GM19099 (cell line): ENCODE data around the gene BTBD6.

Experiments used
- POLR2A ChIP-seq: IDR thresholded peaks from 3 replicates; pipeline ENCODE4 v1.6.1; 2011; ENCODE audit warnings: low read depth; ENCODE audit not compliant: insufficient read length; ENCODE audit errors: extremely low read depth

Gene BTBD6

GRCh38 chr14:105292826-105293711 lies 44.7 kb downstream of the BTBD6 start:
- TF ChIP-seq POLR2A = no peak

GRCh38 chr14:105294142-105294597 lies 45.8 kb downstream of the BTBD6 start:
- no peak for TF ChIP-seq POLR2A

- TF ChIP-seq POLR2A = no peak
Observed at GRCh38 chr14:105299654-105300541, 51.6 kb downstream of the BTBD6 start.
